ENCODE results near the gene PRRX2.

Gene PRRX2

GRCh38 chr9:129682381-129682780, 16.9 kb downstream of the PRRX2 start:
- Histone ChIP-seq H3K9ac (no peak overlapping the region), H4K20me1 (no peaks in the 10 kb centered on the region), H3K36me3 (no peaks in the 10 kb centered on the region), H3K4me1 (no peaks in the 10 kb centered on the region), H3K4me2 (no peak overlapping the region), H3K9me3 (no peaks in the 10 kb centered on the region), H3K4me3 (no peak overlapping the region), H3K27ac (no peak overlapping the region), H3K27me3 (0 out of 2 replicates have a peak, but pooled peaks cover 6% of the 10 kb centered on the region)
- TF ChIP-seq Cebpa-rat (IDR thresholded peaks at IDR 0.05) = no peak

- no peak for TF ChIP-seq Cebpa-rat (IDR thresholded peaks at IDR 0.05)
- H3K9me3 ChIP-seq = no peaks in the 10 kb centered on the region
- H3K27ac ChIP-seq = no peak overlapping the region
- H3K27me3 ChIP-seq = no peaks in the 10 kb centered on the region
- H3K4me2 ChIP-seq = no peak overlapping the region
- no peak overlapping the region for H3K9ac ChIP-seq
- no peaks in the 10 kb centered on the region for H3K4me1 ChIP-seq
- H4K20me1 ChIP-seq = no peaks in the 10 kb centered on the region
- no peak overlapping the region for H3K4me3 ChIP-seq
- H3K36me3 ChIP-seq = no peaks in the 10 kb centered on the region
Measured at GRCh38 chr9:129685220-129685932, 19.9 kb downstream of the PRRX2 start.

- H3K4me2 ChIP-seq = no peak overlapping the region
- H3K9me3 ChIP-seq = no peaks in the 10 kb centered on the region
- no peaks in the 10 kb centered on the region for H3K4me1 ChIP-seq
- H3K36me3 ChIP-seq = no peaks in the 10 kb centered on the region
- TF ChIP-seq Cebpa-rat (IDR thresholded peaks at IDR 0.05) = no peak
- H3K4me3 ChIP-seq = no peak overlapping the region
- no peak overlapping the region for H3K9ac ChIP-seq
- H3K27me3 ChIP-seq = no peaks in the 10 kb centered on the region
- H3K27ac ChIP-seq = no peak overlapping the region
- H4K20me1 ChIP-seq = no peaks in the 10 kb centered on the region
Measured at GRCh38 chr9:129685933-129686259, 20.4 kb downstream of the PRRX2 start.

GRCh38 chr9:129686736-129687135, 21.3 kb downstream of the PRRX2 start:
- H3K27ac ChIP-seq = no peak overlapping the region
- no peaks in the 10 kb centered on the region for H3K27me3 ChIP-seq
- no peaks in the 10 kb centered on the region for H3K36me3 ChIP-seq
- H3K9me3 ChIP-seq = no peaks in the 10 kb centered on the region
- H3K4me2 ChIP-seq = no peak overlapping the region
- no peaks in the 10 kb centered on the region for H3K4me1 ChIP-seq
- no peak overlapping the region for H3K4me3 ChIP-seq
- TF ChIP-seq Cebpa-rat (IDR thresholded peaks at IDR 0.05) = no peak
- H3K9ac ChIP-seq = no peak overlapping the region
- no peaks in the 10 kb centered on the region for H4K20me1 ChIP-seq

- Histone ChIP-seq H3K36me3 (no peaks in the 10 kb centered on the region), H3K4me3 (no peak overlapping the region), H3K4me1 (no peaks in the 10 kb centered on the region), H3K4me2 (no peak overlapping the region), H3K27ac (no peak overlapping the region), H3K27me3 (no peaks in the 10 kb centered on the region), H3K9ac (no peak overlapping the region), H4K20me1 (no peaks in the 10 kb centered on the region), H3K9me3 (no peaks in the 10 kb centered on the region)
- no peak for TF ChIP-seq Cebpa-rat (IDR thresholded peaks at IDR 0.05)
Measured at GRCh38 chr9:129687391-129687790, 21.9 kb downstream of the PRRX2 start.

GRCh38 chr9:129688285-129689043, 23.0 kb downstream of the PRRX2 start:
- H3K4me1 ChIP-seq = no peaks in the 10 kb centered on the region; the same call in 1 of the 2 replicates
- H3K9ac ChIP-seq = no peak overlapping the region
- H3K4me3 ChIP-seq = no peak overlapping the region

GRCh38 chr9:129692534-129692933, 27.1 kb downstream of the PRRX2 start:
- Histone ChIP-seq H3K27me3 (peaks cover 40% of the 10 kb centered on the region), H3K27ac (no peak overlapping the region)

More at GRCh38 chr9:129688285-129689043, 23.0 kb downstream of the PRRX2 start:
- Histone ChIP-seq H4K20me1 (no peaks in the 10 kb centered on the region), H3K4me2 (no peak overlapping the region), H3K36me3 (no peaks in the 10 kb centered on the region), H3K27me3 (no peaks in the 10 kb centered on the region; the same call in 1 of the 2 replicates), H3K27ac (no peak overlapping the region), H3K9me3 (no peaks in the 10 kb centered on the region)
- no peak for TF ChIP-seq Cebpa-rat (IDR thresholded peaks at IDR 0.05)

GRCh38 chr9:129693741-129694140, 28.3 kb downstream of the PRRX2 start:
- Histone ChIP-seq H3K4me3 (no peak overlapping the region), H3K4me2 (0 out of 2 replicates have a peak overlapping the region, but pooled peaks have one; percentile 1), H3K4me1 (no peaks in the 10 kb centered on the region; the same call in 1 of the 2 replicates), H3K36me3 (no peaks in the 10 kb centered on the region), H3K9me3 (no peaks in the 10 kb centered on the region), H3K9ac (no peak overlapping the region), H3K27ac (no peak overlapping the region), H3K27me3 (peaks cover 53% of the 10 kb centered on the region), H4K20me1 (peaks cover 27% of the 10 kb centered on the region; the same call in 1 of the 2 replicates)
- no peak for TF ChIP-seq Cebpa-rat (IDR thresholded peaks at IDR 0.05)

More at GRCh38 chr9:129692534-129692933, 27.1 kb downstream of the PRRX2 start:
- no peak for TF ChIP-seq Cebpa-rat (IDR thresholded peaks at IDR 0.05)
- H3K9me3 ChIP-seq = no peaks in the 10 kb centered on the region
- no peak overlapping the region for H3K4me2 ChIP-seq
- no peaks in the 10 kb centered on the region; the same call in 1 of the 2 replicates for H3K4me1 ChIP-seq
- peaks cover 22% of the 10 kb centered on the region; the same call in 1 of the 2 replicates for H4K20me1 ChIP-seq
- no peak overlapping the region for H3K9ac ChIP-seq
- H3K36me3 ChIP-seq = no peaks in the 10 kb centered on the region
- H3K4me3 ChIP-seq = no peak overlapping the region

- Histone ChIP-seq H3K27ac (no peak overlapping the region), H3K27me3 (peaks cover 58% of the 10 kb centered on the region), H3K36me3 (no peaks in the 10 kb centered on the region), H3K4me2 (no peak overlapping the region), H3K9me3 (no peaks in the 10 kb centered on the region), H3K4me3 (no peak overlapping the region), H4K20me1 (peaks cover 30% of the 10 kb centered on the region; the same call in 1 of the 2 replicates), H3K4me1 (no peaks in the 10 kb centered on the region; the same call in 1 of the 2 replicates), H3K9ac (no peak overlapping the region)
- no peak for TF ChIP-seq Cebpa-rat (IDR thresholded peaks at IDR 0.05)
Measured at GRCh38 chr9:129694243-129694646, 28.8 kb downstream of the PRRX2 start.

GRCh38 chr9:129695870-129696269, 30.4 kb downstream of the PRRX2 start:
- Histone ChIP-seq H3K4me2 (no peak overlapping the region), H3K9ac (no peak overlapping the region), H3K4me1 (no peaks in the 10 kb centered on the region; the same call in 1 of the 2 replicates), H3K4me3 (no peak overlapping the region), H3K9me3 (no peaks in the 10 kb centered on the region), H3K27ac (no peak overlapping the region), H3K36me3 (no peaks in the 10 kb centered on the region), H3K27me3 (peaks cover 71% of the 10 kb centered on the region), H4K20me1 (peaks cover 30% of the 10 kb centered on the region; the same call in 1 of the 2 replicates)
- no peak for TF ChIP-seq Cebpa-rat (IDR thresholded peaks at IDR 0.05)

All from BLaER1 (cell line).